SK-N-SH treated with all-trans-retinoic acid at 6 μM for 48 hours (cell line): ENCODE data around the gene UCP2.

ENCODE experiments used
- ARNTL ChIP-seq: fragments of 450-650 bp; formaldehyde crosslinking; IDR thresholded peaks from 2 replicates; pipeline ENCODE4 v1.5.0; 2020; ENCODE audit warnings: low read depth, mild to moderate bottlenecking, moderate library complexity, borderline replicate concordance
- CSDC2 ChIP-seq: fragments of 250-450 bp; sonication (Bioruptor Pico); IDR thresholded peaks from 2 replicates; pipeline ENCODE4 v1.5.0; 2020; ENCODE audit warnings: mild to moderate bottlenecking, moderate library complexity
- ESRRG ChIP-seq: fragments of 250-450 bp; sonication (Bioruptor Pico); IDR thresholded peaks from 2 replicates; pipeline ENCODE4 v1.6.1; 2021; ENCODE audit warnings: mild to moderate bottlenecking
- PATZ1 ChIP-seq: fragments of 250-450 bp; sonication (Bioruptor Pico); IDR thresholded peaks from 2 replicates; pipeline ENCODE4 v1.8.0; 2020; ENCODE audit warnings: mild to moderate bottlenecking, moderate library complexity, borderline replicate concordance
- RARB ChIP-seq: fragments of 250-450 bp; sonication (Bioruptor Pico); IDR thresholded peaks from 2 replicates; pipeline ENCODE4 v1.8.0; 2021; ENCODE audit warnings: mild to moderate bottlenecking, moderate library complexity
- ZC3H10 ChIP-seq: fragments of 250-450 bp; sonication (Bioruptor Pico); IDR thresholded peaks from 2 replicates; pipeline ENCODE4 v1.5.1; 2021; ENCODE audit warnings: mild to moderate bottlenecking, moderate library complexity
- ZFP3 ChIP-seq: fragments of 250-450 bp; sonication (Bioruptor Pico); IDR thresholded peaks from 2 replicates; pipeline ENCODE4 v1.5.0; 2020; ENCODE audit warnings: mild to moderate bottlenecking, moderate library complexity
- ZFP30 ChIP-seq: fragments of 450-650 bp; formaldehyde crosslinking; IDR thresholded peaks from 2 replicates; pipeline ENCODE4 v1.5.0; 2022; ENCODE audit warnings: mild to moderate bottlenecking, moderate library complexity
- ZNF70 ChIP-seq: fragments of 450-650 bp; formaldehyde crosslinking; IDR thresholded peaks from 2 replicates; pipeline ENCODE4 v1.5.0; 2020; ENCODE audit warnings: mild to moderate bottlenecking, moderate library complexity
- ZNF8 ChIP-seq: fragments of 450-650 bp; formaldehyde crosslinking; IDR thresholded peaks from 2 replicates; pipeline ENCODE4 v1.5.0; 2020; ENCODE audit warnings: mild to moderate bottlenecking, moderate library complexity
- TF ChIP-seq, protein P1 (sequence below): fragments of 250-450 bp; sonication (Bioruptor Pico); IDR thresholded peaks from 2 replicates; pipeline ENCODE4 v1.5.0; 2020; ENCODE audit warnings: mild to moderate bottlenecking, moderate library complexity

DNA sequence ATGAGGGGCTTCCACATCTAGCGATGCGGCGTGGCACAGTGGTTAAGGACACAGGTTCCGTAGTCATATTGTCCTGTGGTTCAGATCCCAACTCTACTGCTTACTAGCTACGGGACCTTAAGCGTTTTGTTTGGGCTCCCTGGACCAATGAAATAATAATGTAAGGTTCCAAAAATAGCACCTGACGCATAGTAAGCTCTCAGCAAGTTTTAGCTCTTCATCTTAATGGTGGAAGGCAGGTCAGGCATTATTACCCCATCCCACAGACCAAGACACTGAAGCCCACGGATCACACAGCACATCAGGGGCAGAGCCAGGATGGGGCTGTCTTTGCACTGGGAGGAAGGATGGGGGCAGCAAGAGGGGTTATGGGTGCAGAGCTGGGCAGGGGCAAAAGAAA lies 18.8 kb downstream of the UCP2 start:
- no peak for TF ChIP-seq ZNF8 (CRISPR knock-in tag)
- no peak for TF ChIP-seq PATZ1 (CRISPR knock-in tag)
- TF ChIP-seq ZFP3: no peak
- TF ChIP-seq RARB (CRISPR knock-in tag): no peak
- no peak for TF ChIP-seq ZFP30
- no peak for TF ChIP-seq ZNF70 (CRISPR knock-in tag)
- TF ChIP-seq ZC3H10: no peak
- no peak for TF ChIP-seq CSDC2 (CRISPR knock-in tag)
- TF ChIP-seq, protein P1, sequence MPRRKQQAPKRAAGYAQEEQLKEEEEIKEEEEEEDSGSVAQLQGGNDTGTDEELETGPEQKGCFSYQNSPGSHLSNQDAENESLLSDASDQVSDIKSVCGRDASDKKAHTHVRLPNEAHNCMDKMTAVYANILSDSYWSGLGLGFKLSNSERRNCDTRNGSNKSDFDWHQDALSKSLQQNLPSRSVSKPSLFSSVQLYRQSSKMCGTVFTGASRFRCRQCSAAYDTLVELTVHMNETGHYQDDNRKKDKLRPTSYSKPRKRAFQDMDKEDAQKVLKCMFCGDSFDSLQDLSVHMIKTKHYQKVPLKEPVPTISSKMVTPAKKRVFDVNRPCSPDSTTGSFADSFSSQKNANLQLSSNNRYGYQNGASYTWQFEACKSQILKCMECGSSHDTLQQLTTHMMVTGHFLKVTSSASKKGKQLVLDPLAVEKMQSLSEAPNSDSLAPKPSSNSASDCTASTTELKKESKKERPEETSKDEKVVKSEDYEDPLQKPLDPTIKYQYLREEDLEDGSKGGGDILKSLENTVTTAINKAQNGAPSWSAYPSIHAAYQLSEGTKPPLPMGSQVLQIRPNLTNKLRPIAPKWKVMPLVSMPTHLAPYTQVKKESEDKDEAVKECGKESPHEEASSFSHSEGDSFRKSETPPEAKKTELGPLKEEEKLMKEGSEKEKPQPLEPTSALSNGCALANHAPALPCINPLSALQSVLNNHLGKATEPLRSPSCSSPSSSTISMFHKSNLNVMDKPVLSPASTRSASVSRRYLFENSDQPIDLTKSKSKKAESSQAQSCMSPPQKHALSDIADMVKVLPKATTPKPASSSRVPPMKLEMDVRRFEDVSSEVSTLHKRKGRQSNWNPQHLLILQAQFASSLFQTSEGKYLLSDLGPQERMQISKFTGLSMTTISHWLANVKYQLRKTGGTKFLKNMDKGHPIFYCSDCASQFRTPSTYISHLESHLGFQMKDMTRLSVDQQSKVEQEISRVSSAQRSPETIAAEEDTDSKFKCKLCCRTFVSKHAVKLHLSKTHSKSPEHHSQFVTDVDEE (CRISPR knock-in tag): no peak
- no peak for TF ChIP-seq ESRRG (CRISPR knock-in tag)
- no peak for TF ChIP-seq ARNTL (CRISPR knock-in tag)
